ENCODE data around the gene SPATA2L.
A peak's percentile ranks its signal among the peaks of the same experiment; 100 is the strongest.

- TF ChIP-seq SP1 (IDR thresholded peaks at IDR 0.05), result no peak
- no peak for TF ChIP-seq ELF4 (IDR thresholded peaks at IDR 0.05)
- peak; percentile 57; the same call in 1 of the 2 replicates for TF ChIP-seq FOXM1 (IDR thresholded peaks at IDR 0.05; ENCODE audit: borderline replicate concordance)
- no peak for TF ChIP-seq HDGF (IDR thresholded peaks at IDR 0.05; ENCODE audit: borderline replicate concordance)
- no peak for TF ChIP-seq BHLHE40 (IDR thresholded peaks at IDR 0.05; ENCODE audit: borderline replicate concordance)
- no peak for TF ChIP-seq SUZ12 (IDR thresholded peaks at IDR 0.05)
- TF ChIP-seq NFRKB (IDR thresholded peaks at IDR 0.05), result no peak
- TF ChIP-seq FOXK2 (IDR thresholded peaks at IDR 0.05), result no peak
- TF ChIP-seq ZNF384 (IDR thresholded peaks at IDR 0.05), result no peak
- no peak for TF ChIP-seq FOXA1 (IDR thresholded peaks at IDR 0.05)
These were observed 19.5 kb upstream of the SPATA2L start, which contains the start of the genes VPS9D1 and ZNF276 for GRCh38 chr16:89720813-89721545.
